SH-SY5Y (cell line): ENCODE data around the gene P4HTM.

ENCODE experiments used
- GATA2 ChIP-seq: IDR thresholded peaks from 2 replicates; pipeline ENCODE4 v1.6.1; 2011; ENCODE audit warnings: mild to moderate bottlenecking, low read depth, low read length
- GATA3 ChIP-seq: IDR thresholded peaks from 2 replicates; pipeline ENCODE4 v1.6.1; 2011; ENCODE audit warnings: low read depth, mild to moderate bottlenecking, low read length, moderate library complexity

GRCh38 chr3:48989796-48990635 is at the start of gene P4HTM:
- no peak for TF ChIP-seq GATA2
- no peak for TF ChIP-seq GATA3
